Suprapubic skin (tissue), 4 donors: Measurements from ENCODE around the gene SPAG9. TPM values are rescaled to one million over a fixed set of nuclear protein-coding genes. Genes with fewer than 3 reads are reported as not detected.
"Not testable (repeated sequence)": the region's sequence is repeated elsewhere in the genome, so short reads cannot be mapped to it uniquely, and the experiment has no call there.

Experiments used
- DNase-seq, 2 donors: peaks; one replicate each; pipeline ENCODE4 v3.0.0-alpha.2; 2019; ENCODE audit warnings: low spot score in 2 of 2
- H3K27ac ChIP-seq: fragments of 200-600 bp; sonication (generic); one replicate; pipeline ENCODE4 v1.5.1; 2019
- H3K27me3 ChIP-seq: fragments of 200-600 bp; sonication (generic); one replicate; pipeline ENCODE4 v1.5.1; 2019
- H3K36me3 ChIP-seq: fragments of 200-600 bp; sonication (generic); one replicate; pipeline ENCODE4 v1.5.1; 2019
- H3K4me1 ChIP-seq: fragments of 200-600 bp; sonication (generic); one replicate; pipeline ENCODE4 v1.5.1; 2019
- H3K4me3 ChIP-seq: fragments of 200-600 bp; sonication (generic); one replicate; pipeline ENCODE4 v1.5.1; 2019; ENCODE audit warnings: mild to moderate bottlenecking
- H3K9me3 ChIP-seq: fragments of 200-600 bp; sonication (generic); one replicate; pipeline ENCODE4 v1.5.1; 2019
- EP300 ChIP-seq: sonication (generic); formaldehyde crosslinking; IDR thresholded peaks from one replicate; pipeline ENCODE4 v1.6.1; 2017; ENCODE audit warnings: antibody characterized with exemption
- POLR2A ChIP-seq, 2 donors: fragments of 450-650 bp; IDR thresholded peaks; one replicate each; pipeline ENCODE4 v1.6.1; 2017; ENCODE audit warnings: antibody characterized with exemption in 2 of 2, mild to moderate bottlenecking in 2 of 2, moderate library complexity in 2 of 2
- POLR2AphosphoS5 ChIP-seq, 3 donors: sonication (generic); formaldehyde crosslinking; IDR thresholded peaks; one replicate each; pipeline ENCODE4 v1.6.1; 2017; ENCODE audit warnings: antibody characterized with exemption in 3 of 3
- WGBS: methylation state at CpG from one replicate; pipeline ENCODE4 v1.1.5; 2018; 5-methylcytosine and 5-hydroxymethylcytosine counted together
- total RNA-seq, 4 donors: library from RNA; depleted of rRNA; stranded (reverse); fragments of >200 nt; gene quantifications; one replicate each; pipeline ENCODE4 v1.1.0, GENCODE V29; 2016
- TF ChIP-seq, protein P1 (sequence below), 2 donors: fragments of 200-600 bp in 1 of 2; fragments of 450-650 bp in 1 of 2; sonication (generic) in 1 of 2; IDR thresholded peaks; one replicate each; pipeline ENCODE4 v1.5.1; 2016 to 2019; ENCODE audit warnings: antibody characterized with exemption in 2 of 2, mild to moderate bottlenecking in 1 of 2, moderate library complexity in 1 of 2

SPAG9 gene
- total RNA-seq, 4 donors from 2014 or later = 68.8 to 176 (median 80.6) TPM

DNA sequence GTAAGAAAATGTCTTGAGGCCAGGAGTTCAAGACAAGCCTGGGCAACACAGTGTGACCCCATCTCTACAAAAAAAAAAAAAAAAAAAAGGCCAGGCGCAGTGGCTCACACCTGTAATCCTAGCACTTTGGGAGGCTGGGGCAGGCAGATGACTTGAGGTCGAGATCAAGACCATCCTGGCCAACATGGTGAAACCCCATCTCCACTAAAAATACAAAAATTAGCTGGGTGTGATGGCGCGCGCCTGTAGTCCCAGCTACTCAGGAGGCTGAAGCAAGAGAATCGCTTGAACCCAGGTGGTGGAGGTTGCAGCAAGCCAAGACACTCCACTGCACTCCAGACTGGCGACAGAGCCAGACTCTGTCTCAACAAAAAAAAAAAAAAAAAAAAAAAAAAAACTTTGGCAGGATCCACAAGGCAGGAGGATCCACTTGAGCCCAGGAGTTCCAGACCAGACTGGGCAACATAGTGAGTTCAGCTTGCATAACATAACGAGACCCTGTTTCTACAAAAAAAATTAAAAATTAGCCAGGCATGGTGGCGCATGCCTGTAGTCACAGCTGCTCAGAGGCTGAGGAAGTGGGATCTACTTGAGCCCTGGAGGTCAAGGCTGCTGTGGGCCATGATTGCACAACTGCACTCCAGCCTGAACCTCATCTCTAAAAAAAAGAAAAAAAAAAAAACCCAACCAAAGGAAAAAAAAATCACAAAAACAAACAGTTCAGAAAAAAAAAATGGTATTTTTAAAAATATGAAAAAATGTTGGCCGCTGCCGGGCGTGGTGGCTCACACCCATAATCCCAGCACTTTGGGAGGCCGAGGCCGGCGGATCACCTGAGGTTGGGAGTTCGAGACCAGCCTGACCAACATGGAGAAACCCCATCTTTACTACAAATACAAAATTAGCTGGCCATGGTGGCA lies 8.1 kb downstream of the SPAG9 start:
- peaks cover 17% of the 10 kb centered on the region for H3K4me1 ChIP-seq
- H3K27ac ChIP-seq, H3K27me3 ChIP-seq, H3K9me3 ChIP-seq, H3K4me3 ChIP-seq, H3K36me3 ChIP-seq, DNase-seq: not testable (repeated sequence)
- TF ChIP-seq POLR2AphosphoS5 (IDR thresholded peaks at IDR 0.05) = peak in 1 of 3 donors; percentile 35
- WGBS = 81% methylated on average over 16 of the region's 16 CpGs

DNA sequence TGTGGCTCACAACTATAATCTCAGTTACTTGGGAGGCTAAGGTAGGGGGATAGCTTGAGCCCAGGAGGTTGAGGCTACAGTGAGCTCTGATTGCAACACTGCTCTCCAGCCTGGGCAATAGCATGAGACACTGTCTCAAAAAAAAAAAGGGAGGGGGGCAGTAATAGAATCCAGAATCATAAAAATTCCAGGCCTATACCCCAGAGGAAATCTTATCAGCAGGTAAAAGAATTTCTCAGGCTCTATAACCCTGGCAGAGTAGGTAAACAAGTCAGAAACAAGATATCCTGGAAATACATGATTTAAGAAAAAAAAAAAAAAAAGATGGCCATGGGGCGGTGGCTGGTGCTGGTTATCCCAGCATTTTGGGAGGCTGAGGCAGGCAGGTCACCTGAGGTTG lies 12.9 kb downstream of the SPAG9 start:
- no peaks in the 10 kb centered on the region for H3K36me3 ChIP-seq
- H3K27me3 ChIP-seq = no peaks in the 10 kb centered on the region
- no peak for DNase-seq
- no peaks in the 10 kb centered on the region for H3K9me3 ChIP-seq
- peaks cover 13% of the 10 kb centered on the region for H3K4me1 ChIP-seq
- WGBS = 92% methylated on average over 1 of the region's 1 CpG
- no peak overlapping the region for H3K27ac ChIP-seq
- no peak overlapping the region for H3K4me3 ChIP-seq
- TF ChIP-seq, protein P1, sequence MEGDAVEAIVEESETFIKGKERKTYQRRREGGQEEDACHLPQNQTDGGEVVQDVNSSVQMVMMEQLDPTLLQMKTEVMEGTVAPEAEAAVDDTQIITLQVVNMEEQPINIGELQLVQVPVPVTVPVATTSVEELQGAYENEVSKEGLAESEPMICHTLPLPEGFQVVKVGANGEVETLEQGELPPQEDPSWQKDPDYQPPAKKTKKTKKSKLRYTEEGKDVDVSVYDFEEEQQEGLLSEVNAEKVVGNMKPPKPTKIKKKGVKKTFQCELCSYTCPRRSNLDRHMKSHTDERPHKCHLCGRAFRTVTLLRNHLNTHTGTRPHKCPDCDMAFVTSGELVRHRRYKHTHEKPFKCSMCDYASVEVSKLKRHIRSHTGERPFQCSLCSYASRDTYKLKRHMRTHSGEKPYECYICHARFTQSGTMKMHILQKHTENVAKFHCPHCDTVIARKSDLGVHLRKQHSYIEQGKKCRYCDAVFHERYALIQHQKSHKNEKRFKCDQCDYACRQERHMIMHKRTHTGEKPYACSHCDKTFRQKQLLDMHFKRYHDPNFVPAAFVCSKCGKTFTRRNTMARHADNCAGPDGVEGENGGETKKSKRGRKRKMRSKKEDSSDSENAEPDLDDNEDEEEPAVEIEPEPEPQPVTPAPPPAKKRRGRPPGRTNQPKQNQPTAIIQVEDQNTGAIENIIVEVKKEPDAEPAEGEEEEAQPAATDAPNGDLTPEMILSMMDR (IDR thresholded peaks at IDR 0.05) = no peak
- TF ChIP-seq POLR2A (IDR thresholded peaks at IDR 0.05) (no peak), POLR2AphosphoS5 (IDR thresholded peaks at IDR 0.05) (no peak), EP300 (no peak)

DNA sequence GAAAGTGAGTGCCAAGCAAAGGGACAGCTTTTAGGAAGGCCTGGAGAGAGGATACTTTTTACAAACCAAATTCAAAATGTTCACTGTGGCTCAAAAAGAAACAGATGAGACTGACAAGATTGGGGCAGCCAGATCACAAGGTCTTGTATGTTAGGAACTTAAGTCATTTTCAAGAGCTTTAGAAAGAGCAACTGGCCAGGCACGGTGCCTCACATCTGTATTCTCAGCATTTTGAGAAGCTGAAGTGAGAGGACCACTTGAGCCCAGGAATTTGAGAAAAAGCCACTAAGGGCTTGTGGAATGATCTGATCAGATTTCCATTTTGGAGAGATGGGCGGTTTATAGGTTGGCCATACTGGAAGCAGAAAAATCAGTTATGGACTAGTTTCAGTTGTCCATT lies 17.2 kb downstream of the SPAG9 start:
- Histone ChIP-seq H3K36me3 (no peaks in the 10 kb centered on the region), H3K9me3 (no peaks in the 10 kb centered on the region), H3K27ac (no peak overlapping the region), H3K4me3 (no peak overlapping the region), H3K4me1 (peaks cover 12% of the 10 kb centered on the region), H3K27me3 (no peaks in the 10 kb centered on the region)
- TF ChIP-seq, protein P1 (IDR thresholded peaks at IDR 0.05) = no peak
- TF ChIP-seq POLR2A (IDR thresholded peaks at IDR 0.05) (no peak), POLR2AphosphoS5 (IDR thresholded peaks at IDR 0.05) (no peak), EP300 (no peak)
- DNase-seq = no peak
- 76% methylated on average over 2 of the region's 2 CpGs for WGBS

DNA sequence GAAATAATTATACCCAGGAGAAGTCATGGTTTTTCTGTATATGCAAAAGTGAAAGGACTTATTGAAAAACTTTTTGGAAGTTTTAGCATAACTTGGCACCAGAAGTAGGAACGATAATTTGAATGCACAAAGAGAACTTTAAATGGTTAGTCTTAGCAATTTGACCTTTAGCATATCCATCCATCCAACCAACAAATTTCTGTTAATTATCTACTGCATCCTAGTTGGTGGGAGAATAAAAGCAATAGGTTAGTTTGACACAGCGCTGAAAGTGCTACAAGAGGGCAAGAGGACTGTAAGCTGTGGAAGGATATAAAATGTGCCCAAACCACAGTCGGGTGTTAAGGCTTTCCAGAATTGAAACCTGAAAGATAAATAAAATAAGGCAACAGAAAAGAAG lies 17.6 kb downstream of the SPAG9 start:
- H3K36me3 ChIP-seq = no peaks in the 10 kb centered on the region
- TF ChIP-seq POLR2AphosphoS5 (IDR thresholded peaks at IDR 0.05) = no peak
- TF ChIP-seq POLR2A (IDR thresholded peaks at IDR 0.05) = no peak
- TF ChIP-seq EP300 = no peak
- TF ChIP-seq, protein P1 (IDR thresholded peaks at IDR 0.05) = no peak
- H3K4me1 ChIP-seq = peaks cover 12% of the 10 kb centered on the region
- H3K27me3 ChIP-seq = no peaks in the 10 kb centered on the region
- no peak for DNase-seq
- WGBS = 56% methylated on average over 3 of the region's 3 CpGs
- no peaks in the 10 kb centered on the region for H3K9me3 ChIP-seq
- H3K4me3 ChIP-seq = no peak overlapping the region
- H3K27ac ChIP-seq = no peak overlapping the region

DNA sequence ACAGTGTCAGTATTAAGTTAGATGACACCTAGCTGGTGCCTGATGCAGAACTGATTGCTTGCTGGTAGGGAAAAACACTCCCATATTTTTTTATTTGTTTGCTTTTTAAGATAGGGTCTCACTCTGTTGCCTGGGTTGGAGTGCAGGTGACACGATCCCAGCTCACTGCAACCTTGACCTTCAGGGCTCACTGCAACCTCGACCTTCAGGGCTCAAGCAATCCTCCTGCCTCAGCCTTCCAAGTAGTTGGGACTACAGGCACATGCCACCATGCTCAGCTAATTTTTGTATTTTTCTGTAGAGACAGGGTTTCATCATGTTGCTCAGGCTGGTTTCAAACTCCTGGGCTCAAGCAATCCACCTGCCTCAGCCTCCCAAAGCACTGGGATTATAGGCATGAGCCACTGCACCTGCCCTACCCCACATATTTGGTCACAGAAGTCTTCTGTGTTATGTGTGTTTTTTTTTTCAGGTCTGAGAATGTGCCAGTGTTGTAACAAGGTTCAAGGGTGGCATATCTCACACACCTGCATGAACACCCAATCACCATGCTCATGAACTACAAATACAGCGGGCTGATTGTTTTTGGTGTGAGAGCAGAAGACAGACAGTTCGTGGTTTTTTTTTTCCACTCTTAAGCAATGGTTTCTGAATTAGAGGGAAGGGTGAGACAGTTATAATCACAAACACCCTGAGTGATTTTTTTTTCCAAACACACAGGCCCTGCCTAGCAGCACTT lies 22.8 kb downstream of the SPAG9 start:
- TF ChIP-seq EP300 (no peak), POLR2AphosphoS5 (IDR thresholded peaks at IDR 0.05) (no peak), POLR2A (IDR thresholded peaks at IDR 0.05) (no peak)
- TF ChIP-seq, protein P1 (IDR thresholded peaks at IDR 0.05) = no peak
- no peaks in the 10 kb centered on the region for H3K27me3 ChIP-seq
- peaks cover 18% of the 10 kb centered on the region for H3K4me1 ChIP-seq

More for the DNA sequence above, 22.8 kb downstream of the SPAG9 start:
- no peak overlapping the region for H3K27ac ChIP-seq
- no peaks in the 10 kb centered on the region for H3K9me3 ChIP-seq
- WGBS = 85% methylated on average over 4 of the region's 4 CpGs
- no peaks in the 10 kb centered on the region for H3K36me3 ChIP-seq
- DNase-seq = no peak
- no peak overlapping the region for H3K4me3 ChIP-seq
